Activated effector memory CD4-positive, alpha-beta T cell treated with anti-CD3 and anti-CD28 coated beads, Interleukin-2, amount 50 U/mL, for 16 hours (primary cell): ENCODE measurements around the gene TBC1D9.

Source experiments
- DNase-seq: peaks from one replicate; pipeline ENCODE4 v3.0.0-alpha.2; 2020

The TBC1D9 gene

GRCh38 chr4:140719686-140720085 is 36.5 kb downstream of the TBC1D9 start:
- no peak for DNase-seq

DNA sequence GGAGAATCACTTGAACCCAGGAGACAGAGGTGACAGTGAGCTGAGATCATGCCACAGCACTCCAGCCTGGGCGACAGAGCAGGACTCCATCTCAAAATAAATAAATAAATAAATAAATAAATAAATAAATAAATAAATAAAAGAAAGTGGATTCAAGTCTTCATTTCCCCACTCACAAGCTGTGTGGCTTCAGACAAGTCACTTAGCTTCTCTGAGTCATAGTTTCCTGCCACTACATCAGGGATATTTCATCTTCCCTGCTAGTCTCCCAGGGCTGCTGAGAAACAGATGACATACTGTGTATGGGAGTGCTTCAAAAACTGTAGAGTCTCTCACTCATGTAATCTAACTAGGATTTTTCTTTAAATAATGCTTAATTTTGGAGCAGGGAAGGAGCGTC is 37.2 kb downstream of the TBC1D9 start:
- no peak for DNase-seq

- DNase-seq: no peak
Measured at GRCh38 chr4:140718241-140718952, 37.8 kb downstream of the TBC1D9 start.

DNA sequence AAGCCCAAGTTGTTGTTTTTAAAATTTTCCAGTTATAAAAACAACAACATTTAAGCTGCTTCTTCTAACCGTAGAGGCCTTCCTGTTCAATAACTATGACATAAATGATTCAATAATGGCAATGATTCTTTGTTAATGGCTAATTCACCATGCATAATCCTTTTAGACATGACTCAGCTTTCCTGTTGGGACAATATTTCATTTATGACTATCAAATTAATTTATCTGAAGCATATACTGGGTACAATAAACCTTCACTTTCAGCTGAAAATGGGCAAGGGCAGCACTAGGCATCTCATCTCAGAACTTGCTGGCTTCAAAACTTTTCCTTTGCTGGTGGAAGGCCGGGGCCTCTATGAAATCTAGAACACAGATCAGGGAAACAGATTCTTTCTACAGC is 38.9 kb downstream of the TBC1D9 start:
- no peak for DNase-seq

- no peak for DNase-seq
Measured at GRCh38 chr4:140715119-140715518, 41.1 kb downstream of the TBC1D9 start.

- no peak for DNase-seq
Measured at GRCh38 chr4:140711910-140712309, 44.3 kb downstream of the TBC1D9 start.

- no peak for DNase-seq
Measured at GRCh38 chr4:140710908-140711622, 45.1 kb downstream of the TBC1D9 start.

GRCh38 chr4:140707325-140707724 is 48.9 kb downstream of the TBC1D9 start:
- DNase-seq: no peak

DNA sequence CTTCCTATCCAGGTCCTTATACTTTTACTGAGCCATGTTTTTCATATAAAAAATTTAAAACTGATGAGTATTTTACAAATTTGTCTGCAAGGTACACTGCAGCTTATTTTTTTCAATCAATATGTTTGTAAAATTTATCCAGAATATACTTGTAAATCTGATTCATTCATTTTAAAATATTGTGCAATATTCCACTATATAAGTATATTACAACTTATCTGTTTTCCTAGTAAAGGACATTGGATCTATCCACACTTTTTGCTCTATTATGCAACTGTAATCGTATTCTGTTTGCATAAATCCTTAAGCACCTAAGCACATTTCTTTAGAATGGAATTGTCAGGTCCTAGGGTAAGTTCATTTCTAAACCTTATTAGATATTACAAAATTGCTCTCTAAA is 49.5 kb downstream of the TBC1D9 start:
- DNase-seq: no peak

DNA sequence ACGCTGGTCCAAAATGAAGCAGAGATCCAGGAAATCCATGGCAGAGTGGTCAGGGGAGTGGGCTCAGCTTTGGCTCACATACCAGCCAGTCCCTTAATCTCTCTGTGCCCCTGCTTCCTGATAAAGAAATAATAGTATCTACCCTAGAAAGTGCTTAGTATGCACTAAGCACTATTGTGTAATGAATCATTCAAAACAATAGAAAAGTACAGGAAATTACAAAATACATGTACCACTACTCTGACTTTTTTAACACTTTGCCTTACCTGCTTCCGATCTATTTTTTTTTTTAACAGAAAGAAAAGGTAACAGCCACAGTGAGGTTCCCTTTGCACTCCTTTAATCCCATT is 49.9 kb downstream of the TBC1D9 start:
- no peak for DNase-seq

DNA sequence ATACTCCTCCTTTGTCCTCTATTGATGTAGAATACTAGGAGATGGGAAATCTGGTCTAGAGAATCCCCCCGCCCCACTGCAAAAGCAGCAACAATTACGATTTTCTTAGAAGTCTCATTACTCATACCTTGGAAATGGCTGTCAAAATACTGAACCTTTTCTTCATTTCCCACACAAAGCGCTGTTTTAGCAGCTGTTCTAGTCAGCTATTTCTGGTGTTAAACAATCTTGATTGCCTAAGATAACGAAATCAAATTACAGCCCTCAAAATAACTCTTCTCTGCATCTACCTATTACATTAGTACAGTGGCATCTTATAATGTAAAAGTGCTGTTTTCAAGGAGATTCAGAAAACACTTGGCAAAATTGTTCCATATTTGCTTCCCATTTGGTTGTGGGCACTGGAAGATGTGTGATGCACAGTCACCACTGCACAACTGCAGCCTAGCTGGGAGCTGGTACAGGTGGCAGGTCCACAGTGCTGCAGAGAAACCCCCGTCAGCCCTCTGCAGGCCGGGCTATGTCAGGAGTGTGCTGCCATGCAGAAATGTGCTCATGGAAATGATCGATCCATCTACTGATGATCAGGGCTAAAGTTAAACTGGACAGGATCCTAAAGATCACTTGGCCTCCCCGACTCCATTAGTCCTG is 50.4 kb downstream of the TBC1D9 start:
- no peak for DNase-seq

GRCh38 chr4:140704964-140705363 is 51.2 kb downstream of the TBC1D9 start:
- no peak for DNase-seq

DNA sequence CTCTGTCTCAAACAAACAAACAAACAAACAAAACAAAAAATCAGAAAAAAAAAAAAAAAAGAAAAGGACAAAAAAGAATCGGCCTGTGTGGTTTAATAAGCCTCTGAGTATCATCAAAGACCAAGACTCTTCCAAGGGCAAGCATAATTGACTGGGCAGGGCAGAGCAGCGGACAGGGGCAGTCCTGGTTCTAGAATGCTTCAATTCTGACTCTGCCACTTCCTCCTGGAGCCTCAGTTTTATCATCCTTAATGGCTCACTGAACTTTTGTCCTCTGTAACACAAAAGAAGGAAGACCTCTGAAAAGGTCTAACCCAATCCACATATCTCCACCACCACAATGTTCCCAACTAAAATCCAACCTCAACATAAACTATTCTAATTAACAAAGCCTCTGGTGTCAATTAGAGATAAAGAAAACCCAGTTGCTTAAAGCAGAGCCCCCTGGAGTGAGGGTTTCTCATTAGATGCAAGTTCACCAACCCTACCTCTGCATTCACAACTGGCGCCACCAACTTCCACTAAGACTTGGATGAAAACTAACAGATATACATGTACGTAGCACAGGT is 51.7 kb downstream of the TBC1D9 start:
- no peak for DNase-seq

DNA sequence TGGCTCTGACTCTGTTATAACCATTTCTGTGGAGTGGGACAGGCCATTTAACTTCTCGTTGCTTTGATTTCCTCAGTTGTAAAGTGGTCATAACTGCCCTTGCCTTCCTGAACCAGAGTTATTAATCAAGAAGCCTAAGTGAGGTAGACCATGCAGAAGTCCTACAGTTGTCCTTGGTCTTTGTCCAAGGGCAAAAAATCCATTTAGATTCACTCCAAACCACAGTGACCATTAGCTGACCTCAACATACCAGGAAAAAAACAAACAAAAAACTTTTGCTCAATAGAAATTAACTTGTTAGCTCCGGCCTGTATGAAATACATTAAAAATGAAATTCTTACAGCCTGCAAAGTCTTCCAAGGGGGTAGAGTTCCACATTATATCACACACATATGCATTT is 52.7 kb downstream of the TBC1D9 start:
- no peak for DNase-seq

DNA sequence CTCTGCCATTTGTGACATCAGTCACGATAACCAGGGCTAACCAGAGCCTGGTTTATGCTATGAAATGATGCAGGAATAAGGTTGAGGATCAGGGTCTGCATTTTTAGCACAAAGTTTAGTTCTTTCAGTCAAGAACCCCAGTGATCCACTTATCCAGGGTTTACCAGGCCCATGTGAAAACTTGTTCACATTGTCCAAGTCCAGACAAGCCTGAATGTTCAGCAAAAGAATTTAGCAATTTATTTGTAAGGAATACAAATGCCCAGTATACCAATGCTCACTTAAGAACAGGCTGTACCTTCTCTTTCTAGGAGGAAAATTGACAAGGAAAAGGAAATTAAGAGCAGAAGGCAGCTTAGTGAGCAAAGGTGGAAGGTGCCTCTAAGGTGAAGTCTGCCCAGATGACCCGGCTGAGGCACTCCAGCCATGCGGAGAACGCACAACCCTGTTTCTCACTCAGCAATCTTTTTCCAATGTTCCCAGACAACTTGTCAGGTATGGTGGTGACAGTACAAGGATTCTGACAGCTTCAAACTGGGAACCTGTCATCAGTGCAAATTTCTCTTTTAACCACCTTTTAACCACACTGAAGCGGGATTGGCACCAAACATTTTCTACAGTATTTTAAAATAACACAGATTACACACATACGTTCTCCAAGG is 54.0 kb downstream of the TBC1D9 start:
- no peak for DNase-seq

- DNase-seq: no peak
Measured at GRCh38 chr4:140701071-140701470, 55.1 kb downstream of the TBC1D9 start.

DNA sequence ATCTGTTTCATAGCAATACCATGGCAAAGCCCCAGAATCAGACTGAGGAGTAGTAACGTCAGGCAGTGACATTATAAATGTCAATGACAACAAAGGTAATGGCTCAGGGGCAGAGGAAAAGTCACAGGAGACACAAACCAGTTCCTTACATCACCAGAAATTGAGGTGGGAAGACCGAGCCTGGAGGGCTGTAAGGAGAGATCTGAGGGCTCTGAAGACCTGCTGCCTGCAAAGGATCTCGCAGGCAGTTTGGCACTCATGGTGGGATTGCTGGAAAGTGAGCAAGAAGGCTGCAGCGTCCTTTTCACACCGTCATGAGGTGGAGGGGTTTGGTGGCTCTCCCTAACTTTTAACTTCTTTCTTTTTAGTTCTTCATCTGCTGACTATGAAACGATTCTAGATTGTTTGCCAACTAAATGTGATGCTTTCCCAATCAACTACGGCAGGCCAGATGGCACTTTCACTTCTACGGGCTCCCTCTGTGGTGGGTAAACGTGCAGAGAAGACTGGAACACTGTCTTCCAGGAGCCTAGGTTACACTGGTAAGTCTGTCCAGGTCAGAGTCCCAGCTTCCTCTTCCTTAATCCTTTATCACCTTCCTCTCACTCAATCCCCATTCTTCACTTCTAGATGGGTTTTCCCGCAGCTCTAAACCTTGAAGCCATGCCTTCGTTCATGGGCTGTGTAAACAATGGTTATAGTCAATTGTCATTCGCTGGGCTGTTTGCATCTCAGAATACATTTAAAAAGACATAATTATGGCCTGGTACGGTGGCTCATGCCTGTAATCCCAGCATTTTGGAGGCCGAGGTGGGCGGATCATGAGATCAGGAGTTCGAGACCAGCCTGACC is 58.2 kb downstream of the TBC1D9 start:
- no peak for DNase-seq

DNA sequence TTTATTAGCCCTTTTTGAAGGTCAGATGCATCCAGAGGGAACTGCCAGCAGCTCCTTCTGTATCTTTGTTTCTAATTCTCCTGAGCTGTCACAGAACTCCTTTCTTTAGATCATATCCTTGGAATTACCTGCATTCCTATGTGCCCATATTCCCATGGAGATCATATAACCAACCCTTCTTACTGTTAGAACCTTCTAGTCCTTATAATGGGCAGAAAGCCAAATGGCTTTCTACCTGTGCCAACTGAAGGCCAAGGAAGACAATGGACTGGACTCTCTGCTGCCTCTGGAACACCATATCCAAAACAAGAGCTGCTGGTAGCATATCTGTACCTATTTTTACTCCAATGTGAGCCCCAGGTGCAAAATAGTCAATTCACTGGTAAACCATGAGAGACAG is 60.7 kb downstream of the TBC1D9 start:
- no peak for DNase-seq

DNA sequence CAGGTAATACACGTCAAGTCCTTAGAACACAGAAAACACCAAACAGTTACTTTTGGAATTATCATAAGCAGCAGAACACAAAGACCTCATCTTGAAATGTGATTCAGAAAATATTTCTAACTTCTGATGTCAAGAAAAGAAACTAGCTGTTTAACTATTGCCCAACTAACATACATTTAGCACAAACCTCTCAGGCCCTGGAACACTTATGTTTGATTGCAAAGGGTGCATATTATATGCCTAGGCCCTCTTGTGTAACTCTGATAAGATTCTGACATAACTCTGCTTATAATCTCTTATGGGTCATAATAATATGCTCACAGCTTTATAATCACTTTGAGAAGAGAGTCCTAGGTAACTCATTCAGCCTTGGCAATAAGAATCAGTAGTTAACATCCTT is 62.6 kb downstream of the TBC1D9 start:
- DNase-seq: no peak

DNA sequence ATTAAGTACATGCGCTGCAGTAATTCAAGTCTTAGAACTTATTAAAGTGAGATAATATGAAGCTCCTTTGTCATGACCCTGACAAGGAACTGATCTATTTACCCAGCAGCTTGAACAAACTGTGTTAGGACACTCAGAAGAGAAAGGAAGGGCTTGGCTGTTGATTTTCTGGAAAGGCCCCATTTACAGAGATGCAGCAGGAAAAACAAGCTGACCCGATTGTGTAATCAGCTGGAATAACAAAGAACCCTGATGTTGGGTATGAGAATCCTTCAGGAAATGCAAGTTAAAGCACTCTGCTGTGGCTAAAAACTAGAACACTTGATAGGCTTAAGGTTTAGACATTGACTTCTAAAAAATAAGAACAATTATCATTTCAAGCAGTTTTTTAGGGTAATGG is 64.8 kb downstream of the TBC1D9 start:
- DNase-seq: no peak

DNA sequence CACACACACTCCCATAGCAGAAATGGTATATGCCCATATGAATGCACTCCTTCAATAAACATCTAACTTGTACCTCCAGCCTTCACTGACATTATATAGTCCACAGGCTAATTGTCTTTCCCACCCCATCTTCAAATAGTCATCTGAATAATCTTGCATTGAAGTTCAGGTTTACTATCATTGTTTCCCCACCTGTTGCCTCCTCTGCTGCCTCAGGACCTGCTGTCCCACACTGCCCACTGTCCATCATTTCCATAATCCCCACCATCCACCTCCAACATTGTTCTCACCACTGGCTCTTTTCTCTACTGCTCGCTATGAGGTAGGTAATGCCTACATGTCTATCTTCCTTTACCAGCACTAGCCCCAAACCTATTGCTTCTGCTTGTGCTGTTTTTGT is 66.1 kb downstream of the TBC1D9 start:
- DNase-seq: no peak

DNA sequence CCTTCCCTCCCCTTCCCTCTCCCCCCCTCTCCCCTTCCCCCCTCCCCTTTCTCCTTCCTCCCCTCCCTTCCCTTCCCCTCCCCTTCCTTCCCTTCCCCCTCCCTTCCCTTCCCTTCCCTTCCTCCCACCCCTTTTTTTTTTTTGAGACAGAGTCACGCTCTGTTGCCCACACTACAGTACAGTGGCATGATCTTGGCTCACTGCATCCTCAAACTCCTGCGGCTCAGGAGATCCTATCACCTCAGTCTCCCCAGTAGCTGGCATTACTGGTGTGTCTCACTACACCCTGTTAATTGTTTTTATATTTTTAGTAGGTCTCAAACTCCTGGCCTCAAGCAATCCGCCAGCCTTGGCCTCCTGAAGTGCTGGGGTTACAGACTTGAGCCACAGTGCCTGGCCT is 66.6 kb downstream of the TBC1D9 start:
- DNase-seq: no peak
